HepG2 (cell line): ENCODE measurements around the gene KIAA0930. TPM values are rescaled to one million over a fixed set of nuclear protein-coding genes. Genes with fewer than 3 reads are reported as not detected.

Experiments used
- ATAC-seq: fragments of 200-7000 bp; cut with Tn5 transposase; 3 replicates; pipeline ENCODE4 v1.9.1; 2020; ENCODE audit warnings: mild to moderate bottlenecking, moderate library complexity
- BruUV-seq: library from RNA; stranded (reverse); fragments of 400-500 nt; replicated peaks from 2 replicates; lab custom pipeline; 2021; lab: Mats Ljungman, UMichigan
- CTCF ChIA-PET: fragments of 300-600 bp; formaldehyde crosslinking; extraction: SDS; loops from one replicate; lab custom pipeline; 2021; ENCODE audit warnings: low total read pairs, inconsistent platforms, low intra/inter-chr PET ratio; lab: Yijun Ruan, JAX
- POLR2A ChIA-PET: fragments of 350-600 bp; sonication (Branson Sonifier 250); formaldehyde crosslinking; loops from one replicate; lab custom pipeline; 2020; ENCODE audit warnings: antibody characterized with exemption, inconsistent platforms; lab: Yijun Ruan, JAX
- DNase-seq: peaks from one replicate; pipeline ENCODE4 v3.0.0-alpha.2; 2015; ENCODE audit warnings: low spot score
- FAIRE-seq: peaks from 3 replicates; lab custom pipeline; 2011; peaks lifted over from hg19 to GRCh38; lab: Jason Lieb, UNC
- H2AFZ ChIP-seq: one replicate; pipeline ENCODE4 v1.6.1; 2011; ENCODE audit warnings: low read length, inconsistent platforms
- H3K27ac ChIP-seq: fragments of 300-600 bp; 3 replicates; pipeline ENCODE4 v1.8.0; 2011; ENCODE audit warnings: mixed run types, mild to moderate bottlenecking, mixed read lengths, low read length, inconsistent platforms; ENCODE audit not compliant: insufficient read depth; ENCODE audit errors: extremely low read length
- H3K27me3 ChIP-seq, 2 experiments: fragments of 200-600 bp in 1 of 2; 2 replicates in 1 of 2; 3 replicates in 1 of 2; pipeline versions ENCODE4 v1.6.0 to v1.8.0; 2011; ENCODE audit warnings: low read length in 2 of 2, mild to moderate bottlenecking in 2 of 2, moderate library complexity in 2 of 2, inconsistent platforms in 1 of 2; ENCODE audit not compliant: insufficient read depth in 2 of 2, control insufficient read depth in 1 of 2
- H3K36me3 ChIP-seq, 2 experiments: fragments of 200-600 bp in 1 of 2; replicated peaks in 1 of 2; 2 replicates in 1 of 2; 3 replicates in 1 of 2; pipeline versions ENCODE4 v1.5.1 to v1.8.0; 2011; ENCODE audit warnings: low read length in 2 of 2, inconsistent platforms in 1 of 2; ENCODE audit not compliant: insufficient read depth in 2 of 2, control insufficient read depth in 1 of 2
- H3K4me1 ChIP-seq: 2 replicates; pipeline ENCODE4 v1.5.1; 2012; ENCODE audit warnings: low read length, inconsistent platforms; ENCODE audit not compliant: insufficient read depth
- H3K4me2 ChIP-seq: 2 replicates; pipeline ENCODE4 v1.6.0; 2011; ENCODE audit warnings: low read depth, low read length, inconsistent platforms
- H3K4me3 ChIP-seq, 3 experiments: fragments of 200-600 bp in 1 of 3; sonication (generic), shearing (Covaris generic) in 1 of 3; replicated peaks in 1 of 3; 2 replicates each; pipeline ENCODE4 v1.5.1; 2011 to 2016; ENCODE audit warnings: low read length in 3 of 3, inconsistent platforms in 2 of 3, low read depth in 2 of 3, mild to moderate bottlenecking in 2 of 3, control low read depth in 1 of 3, mixed read lengths in 1 of 3; ENCODE audit not compliant: insufficient read depth in 1 of 3
- H3K79me2 ChIP-seq: one replicate; pipeline ENCODE4 v1.6.1; 2011; ENCODE audit warnings: low read length, inconsistent platforms; ENCODE audit not compliant: insufficient read depth
- H3K9ac ChIP-seq: 2 replicates; pipeline ENCODE4 v1.6.0; 2011; ENCODE audit warnings: mild to moderate bottlenecking, low read depth, low read length, inconsistent platforms; ENCODE audit not compliant: insufficient read depth
- H3K9me3 ChIP-seq: 2 replicates; pipeline ENCODE4 v1.5.1; 2012; ENCODE audit warnings: mild to moderate bottlenecking, low read length
- H4K20me1 ChIP-seq: 2 replicates; pipeline ENCODE4 v1.6.0; 2011; ENCODE audit warnings: inconsistent platforms, mild to moderate bottlenecking, low read length, moderate library complexity; ENCODE audit not compliant: insufficient read depth
- CCDC6 ChIP-seq: sonication (generic); formaldehyde crosslinking; IDR thresholded peaks from 2 replicates; pipeline ENCODE4 v1.8.1; 2022; ENCODE audit warnings: mild to moderate bottlenecking, missing genetic modification reagents, moderate library complexity
- GATAD1 ChIP-seq: IDR thresholded peaks from 2 replicates; pipeline ENCODE4 v1.6.1; 2016; ENCODE audit warnings: missing genetic modification reagents, missing compliant biosample characterization
- KMT2A ChIP-seq: sonication (generic); formaldehyde crosslinking; IDR thresholded peaks from 2 replicates; pipeline ENCODE4 v1.4.0; 2020; ENCODE audit warnings: missing genetic modification reagents
- MED1 ChIP-seq: sonication (generic); formaldehyde crosslinking; IDR thresholded peaks from 2 replicates; pipeline ENCODE4 v1.4.0; 2020; ENCODE audit warnings: missing genetic modification reagents
- MXI1 ChIP-seq: IDR thresholded peaks from 3 replicates; pipeline ENCODE4 v1.6.1; 2012; ENCODE audit warnings: low read depth, low read length, inconsistent platforms, borderline replicate concordance
- NFIB ChIP-seq: sonication (generic); formaldehyde crosslinking; IDR thresholded peaks from 2 replicates; pipeline ENCODE4 v1.9.0; 2021; ENCODE audit warnings: missing genetic modification reagents, mild to moderate bottlenecking, borderline replicate concordance
- NONO ChIP-seq, 2 experiments: fragments of 450-650 bp in 1 of 2; sonication (generic) in 1 of 2; formaldehyde crosslinking in 1 of 2; IDR thresholded peaks in 1 of 2; conservative IDR thresholded peaks in 1 of 2; 2 replicates each; pipeline versions ENCODE4 v1.6.1 to v1.8.0; 2017 to 2022; ENCODE audit warnings: mild to moderate bottlenecking in 1 of 2, missing genetic modification reagents in 1 of 2, moderate library complexity in 1 of 2
- RCOR2 ChIP-seq: IDR thresholded peaks from 2 replicates; pipeline ENCODE4 v1.6.1; 2016; ENCODE audit warnings: missing biosample characterization, missing genetic modification reagents
- SOX5 ChIP-seq: IDR thresholded peaks from 2 replicates; pipeline ENCODE4 v1.6.1; 2016; ENCODE audit warnings: borderline replicate concordance
- TSC22D2 ChIP-seq: sonication (generic); formaldehyde crosslinking; IDR thresholded peaks from 2 replicates; pipeline ENCODE4 v1.5.1; 2020; ENCODE audit warnings: missing genetic modification reagents, mild to moderate bottlenecking, borderline replicate concordance
- ZNF644 ChIP-seq: IDR thresholded peaks from 2 replicates; pipeline ENCODE4 v1.6.1; 2016; ENCODE audit warnings: low read depth
- ZNF780A ChIP-seq: sonication (generic); formaldehyde crosslinking; IDR thresholded peaks from 2 replicates; pipeline ENCODE4 v1.8.0; 2022; ENCODE audit warnings: mild to moderate bottlenecking, missing genetic modification reagents, moderate library complexity
- WGBS: methylation state at CpG from one replicate; pipeline ENCODE4 v1.1.6; 2017; ENCODE audit warnings: low lambda C conversion rate; 5-methylcytosine and 5-hydroxymethylcytosine counted together
- in situ Hi-C: cut with HindIII; loops from 2 replicates; pipeline ENCODE4 v1.10.0; 2017; ENCODE audit warnings: low pct_unique_long_range_greater_than_20kb; ENCODE audit not compliant: extremely low pct_ligation_motif_present
- intact Hi-C: fragments of 100-400 bp; cut with micrococcal nuclease; formaldehyde crosslinking; loops from one replicate; pipeline ENCODE4 v1.10.0; 2022; ENCODE audit not compliant: unreplicated experiment
- polyA plus RNA-seq, 8 experiments: library from polyadenylated mRNA; depleted of rRNA in 3 of 8; stranded (reverse) in 7 of 8; unstranded in 1 of 8; fragments of >200 nt; fragmentation: Illumina TruSeq in 4 of 8; extraction: Trizol in 4 of 8; gene quantifications; 2 replicates each; pipeline versions ENCODE4 v1.2.1 to v1.2.3, GENCODE V29; 2011 to 2016; ENCODE audit warnings: low read depth in 4 of 8, missing spikeins in 1 of 8, mixed read lengths in 1 of 8; ENCODE audit not compliant: insufficient read depth in 1 of 8
- total RNA-seq, 5 experiments: library from RNA; depleted of rRNA; stranded (reverse); fragments of >200 nt; fragmentation: Illumina TruSeq; extraction: Trizol; gene quantifications; 2 replicates each; pipeline ENCODE4 v1.2.3, GENCODE V29; 2016; ENCODE audit warnings: low read depth in 1 of 5
- TF ChIP-seq, protein P1 (sequence below), 2 experiments: fragments of 450-650 bp in 1 of 2; sonication (generic) in 1 of 2; formaldehyde crosslinking; IDR thresholded peaks; 2 replicates each; pipeline versions ENCODE4 v1.5.0 to v1.8.0; 2020 to 2022; ENCODE audit warnings: mild to moderate bottlenecking in 1 of 2, missing genetic modification reagents in 1 of 2
- TF ChIP-seq, protein P2 (sequence below), 2 experiments: sonication (generic) in 1 of 2; formaldehyde crosslinking in 1 of 2; IDR thresholded peaks; 2 replicates each; pipeline versions ENCODE4 v1.4.0 to v1.6.1; 2018 to 2020; ENCODE audit warnings: missing genetic modification reagents in 2 of 2, borderline replicate concordance in 1 of 2, low read depth in 1 of 2, mild to moderate bottlenecking in 1 of 2, missing biosample characterization in 1 of 2
- TF ChIP-seq, protein P3 (sequence below): sonication (generic); formaldehyde crosslinking; IDR thresholded peaks from 2 replicates; pipeline ENCODE4 v1.4.0; 2020; ENCODE audit warnings: missing genetic modification reagents
- TF ChIP-seq, protein P4 (sequence below): sonication (generic); formaldehyde crosslinking; IDR thresholded peaks from 2 replicates; pipeline ENCODE4 v1.4.0; 2020; ENCODE audit warnings: missing genetic modification reagents

The KIAA0930 gene
- total and polyA plus RNA-seq, 2 of the 13 experiments (the other 11 are each of a cell fraction or from before 2014, with no cell fraction given) = 27.0 to 38.2 TPM

DNA sequence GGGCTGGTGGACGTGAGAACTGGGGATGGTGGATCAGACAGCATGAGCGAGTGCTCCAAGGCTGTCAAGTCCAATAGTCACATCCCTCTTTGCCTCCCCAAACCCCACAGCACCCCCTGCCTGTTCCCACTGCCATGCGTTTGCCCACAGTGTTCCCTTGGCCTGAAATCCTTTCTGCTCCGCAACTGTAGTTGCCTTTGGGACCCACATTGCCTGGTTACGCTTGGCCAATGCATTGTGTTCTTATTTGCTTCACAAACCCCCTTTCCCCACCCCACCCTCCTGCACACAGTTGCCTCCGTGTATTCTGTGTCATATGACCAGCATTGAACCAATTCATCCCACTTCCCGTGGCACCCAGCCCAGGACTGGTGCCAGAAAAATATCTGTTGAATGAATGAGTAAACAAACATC lies 2.1 kb upstream of the KIAA0930 start:
- intact Hi-C loops = no loop called here
- Histone ChIP-seq H3K27me3 (no peaks in the 10 kb centered on the region), H3K9me3 (no peaks in the 10 kb centered on the region), H3K4me2 (peak overlapping the region; percentile 54; the same call in 1 of the 2 replicates), H2AFZ (peak overlapping the region; percentile 11), H3K36me3 (peaks cover 2 to 6% of the 10 kb centered on the region in 2 experiments; a peak in 2 of 5 replicates), H3K4me3 (no peak overlapping the region; a peak in 1 of 6 replicates), H3K9ac (peak overlapping the region; percentile 32; the same call in 1 of the 2 replicates), H3K79me2 (peaks cover 8% of the 10 kb centered on the region), H4K20me1 (0 out of 2 replicates have a peak, but pooled peaks cover 5% of the 10 kb centered on the region), H3K4me1 (peaks cover 84% of the 10 kb centered on the region), H3K27ac (no peak overlapping the region)
- ATAC-seq = no peak
- no peak for FAIRE-seq
- DNase-seq = peak; percentile 57
- 23% methylated on average over 5 of the region's 7 CpGs for WGBS
- BruUV-seq = no TSS peak
- in situ Hi-C loops = loop anchor here (10.0 kb wide), 1 partner anchor 78 kb away; the partner anchor contains the start of gene NUP50
- ChIA-PET POLR2A (no interaction called here), CTCF (no interaction called here)
- TF ChIP-seq, protein P1, sequence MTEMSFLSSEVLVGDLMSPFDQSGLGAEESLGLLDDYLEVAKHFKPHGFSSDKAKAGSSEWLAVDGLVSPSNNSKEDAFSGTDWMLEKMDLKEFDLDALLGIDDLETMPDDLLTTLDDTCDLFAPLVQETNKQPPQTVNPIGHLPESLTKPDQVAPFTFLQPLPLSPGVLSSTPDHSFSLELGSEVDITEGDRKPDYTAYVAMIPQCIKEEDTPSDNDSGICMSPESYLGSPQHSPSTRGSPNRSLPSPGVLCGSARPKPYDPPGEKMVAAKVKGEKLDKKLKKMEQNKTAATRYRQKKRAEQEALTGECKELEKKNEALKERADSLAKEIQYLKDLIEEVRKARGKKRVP (CRISPR knock-in tag; IDR thresholded peaks at IDR 0.05) = 0 out of 4 replicates have a peak, but pooled peaks of 1 of the 2 experiments have one; percentile 19
- 0 out of 2 replicates have a peak, but pooled peaks have one; percentile 13 for TF ChIP-seq GATAD1 (CRISPR knock-in tag)
- no peak for TF ChIP-seq NFIB (CRISPR knock-in tag)
- TF ChIP-seq SOX5 (CRISPR knock-in tag) = 0 out of 2 replicates have a peak, but pooled peaks have one; percentile 6
- TF ChIP-seq RCOR2 (CRISPR knock-in tag) = no peak
- TF ChIP-seq ZNF644 (CRISPR knock-in tag) = 0 out of 2 replicates have a peak, but pooled peaks have one; percentile 46
- 0 out of 2 replicates have a peak, but pooled peaks have one; percentile 22 for TF ChIP-seq MED1 (CRISPR knock-in tag)
- TF ChIP-seq KMT2A (CRISPR knock-in tag) = no peak
- TF ChIP-seq, protein P2, sequence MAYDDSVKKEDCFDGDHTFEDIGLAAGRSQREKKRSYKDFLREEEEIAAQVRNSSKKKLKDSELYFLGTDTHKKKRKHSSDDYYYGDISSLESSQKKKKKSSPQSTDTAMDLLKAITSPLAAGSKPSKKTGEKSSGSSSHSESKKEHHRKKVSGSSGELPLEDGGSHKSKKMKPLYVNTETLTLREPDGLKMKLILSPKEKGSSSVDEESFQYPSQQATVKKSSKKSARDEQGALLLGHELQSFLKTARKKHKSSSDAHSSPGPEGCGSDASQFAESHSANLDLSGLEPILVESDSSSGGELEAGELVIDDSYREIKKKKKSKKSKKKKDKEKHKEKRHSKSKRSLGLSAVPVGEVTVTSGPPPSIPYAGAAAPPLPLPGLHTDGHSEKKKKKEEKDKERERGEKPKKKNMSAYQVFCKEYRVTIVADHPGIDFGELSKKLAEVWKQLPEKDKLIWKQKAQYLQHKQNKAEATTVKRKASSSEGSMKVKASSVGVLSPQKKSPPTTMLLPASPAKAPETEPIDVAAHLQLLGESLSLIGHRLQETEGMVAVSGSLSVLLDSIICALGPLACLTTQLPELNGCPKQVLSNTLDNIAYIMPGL (CRISPR knock-in tag; IDR thresholded peaks at IDR 0.05; ENCODE audit: borderline replicate concordance in 1 of 2, low read depth in 1 of 2) = no peak
- TF ChIP-seq, protein P3, sequence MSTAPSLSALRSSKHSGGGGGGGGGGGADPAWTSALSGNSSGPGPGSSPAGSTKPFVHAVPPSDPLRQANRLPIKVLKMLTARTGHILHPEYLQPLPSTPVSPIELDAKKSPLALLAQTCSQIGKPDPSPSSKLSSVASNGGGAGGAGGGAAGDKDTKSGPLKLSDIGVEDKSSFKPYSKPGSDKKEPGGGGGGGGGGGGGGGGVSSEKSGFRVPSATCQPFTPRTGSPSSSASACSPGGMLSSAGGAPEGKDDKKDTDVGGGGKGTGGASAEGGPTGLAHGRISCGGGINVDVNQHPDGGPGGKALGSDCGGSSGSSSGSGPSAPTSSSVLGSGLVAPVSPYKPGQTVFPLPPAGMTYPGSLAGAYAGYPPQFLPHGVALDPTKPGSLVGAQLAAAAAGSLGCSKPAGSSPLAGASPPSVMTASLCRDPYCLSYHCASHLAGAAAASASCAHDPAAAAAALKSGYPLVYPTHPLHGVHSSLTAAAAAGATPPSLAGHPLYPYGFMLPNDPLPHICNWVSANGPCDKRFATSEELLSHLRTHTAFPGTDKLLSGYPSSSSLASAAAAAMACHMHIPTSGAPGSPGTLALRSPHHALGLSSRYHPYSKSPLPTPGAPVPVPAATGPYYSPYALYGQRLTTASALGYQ (CRISPR knock-in tag) = no peak
- TF ChIP-seq, protein P4, sequence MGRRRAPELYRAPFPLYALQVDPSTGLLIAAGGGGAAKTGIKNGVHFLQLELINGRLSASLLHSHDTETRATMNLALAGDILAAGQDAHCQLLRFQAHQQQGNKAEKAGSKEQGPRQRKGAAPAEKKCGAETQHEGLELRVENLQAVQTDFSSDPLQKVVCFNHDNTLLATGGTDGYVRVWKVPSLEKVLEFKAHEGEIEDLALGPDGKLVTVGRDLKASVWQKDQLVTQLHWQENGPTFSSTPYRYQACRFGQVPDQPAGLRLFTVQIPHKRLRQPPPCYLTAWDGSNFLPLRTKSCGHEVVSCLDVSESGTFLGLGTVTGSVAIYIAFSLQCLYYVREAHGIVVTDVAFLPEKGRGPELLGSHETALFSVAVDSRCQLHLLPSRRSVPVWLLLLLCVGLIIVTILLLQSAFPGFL (CRISPR knock-in tag) = no peak
- TF ChIP-seq MXI1 = 0 out of 3 replicates have a peak, but pooled peaks have one; percentile 27
- TF ChIP-seq TSC22D2 = no peak
- TF ChIP-seq CCDC6 = no peak
- TF ChIP-seq NONO (IDR thresholded peaks at IDR 0.05) = no peak
- TF ChIP-seq NONO (CRISPR knock-in tag; conservative IDR thresholded peaks at IDR 0.05) = no peak
- no peak for TF ChIP-seq ZNF780A (CRISPR knock-in tag)
